Uterus (tissue), 2 donors: ENCODE data around the gene ELOA2.

Experiments
- POLR2A ChIP-seq, 2 donors: fragments of 450-650 bp; IDR thresholded peaks; one replicate each; pipeline ENCODE4 v1.6.1; 2016; ENCODE audit warnings: antibody characterized with exemption in 2 of 2, mild to moderate bottlenecking in 1 of 2, moderate library complexity in 1 of 2
- TF ChIP-seq, protein P1 (sequence below), 4 experiments: fragments of 200-600 bp in 2 of 4; fragments of 450-650 bp in 2 of 4; sonication (generic) in 2 of 4; IDR thresholded peaks; one replicate each; pipeline ENCODE4 v1.5.1; 2016 to 2019; ENCODE audit warnings: antibody characterized with exemption in 4 of 4, mild to moderate bottlenecking in 2 of 4, moderate library complexity in 1 of 4

- TF ChIP-seq, protein P1, sequence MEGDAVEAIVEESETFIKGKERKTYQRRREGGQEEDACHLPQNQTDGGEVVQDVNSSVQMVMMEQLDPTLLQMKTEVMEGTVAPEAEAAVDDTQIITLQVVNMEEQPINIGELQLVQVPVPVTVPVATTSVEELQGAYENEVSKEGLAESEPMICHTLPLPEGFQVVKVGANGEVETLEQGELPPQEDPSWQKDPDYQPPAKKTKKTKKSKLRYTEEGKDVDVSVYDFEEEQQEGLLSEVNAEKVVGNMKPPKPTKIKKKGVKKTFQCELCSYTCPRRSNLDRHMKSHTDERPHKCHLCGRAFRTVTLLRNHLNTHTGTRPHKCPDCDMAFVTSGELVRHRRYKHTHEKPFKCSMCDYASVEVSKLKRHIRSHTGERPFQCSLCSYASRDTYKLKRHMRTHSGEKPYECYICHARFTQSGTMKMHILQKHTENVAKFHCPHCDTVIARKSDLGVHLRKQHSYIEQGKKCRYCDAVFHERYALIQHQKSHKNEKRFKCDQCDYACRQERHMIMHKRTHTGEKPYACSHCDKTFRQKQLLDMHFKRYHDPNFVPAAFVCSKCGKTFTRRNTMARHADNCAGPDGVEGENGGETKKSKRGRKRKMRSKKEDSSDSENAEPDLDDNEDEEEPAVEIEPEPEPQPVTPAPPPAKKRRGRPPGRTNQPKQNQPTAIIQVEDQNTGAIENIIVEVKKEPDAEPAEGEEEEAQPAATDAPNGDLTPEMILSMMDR (IDR thresholded peaks at IDR 0.05): no peak
- TF ChIP-seq POLR2A (IDR thresholded peaks at IDR 0.05): no peak
These were observed 46.2 kb upstream of the ELOA2 start for GRCh38 chr18:47081578-47081977.
